Ovary (tissue), 3 donors: ENCODE results near the gene MFGE8.

Experiments
- CTCF ChIP-seq, 3 donors: fragments of 450-650 bp in 2 of 3; fragments of 200-600 bp in 1 of 3; IDR thresholded peaks; one replicate each; pipeline versions ENCODE4 v1.5.1 to v1.8.0; 2016 to 2022; ENCODE audit warnings: antibody characterized with exemption in 3 of 3, mild to moderate bottlenecking in 1 of 3
- EP300 ChIP-seq: sonication (generic); formaldehyde crosslinking; IDR thresholded peaks from one replicate; pipeline ENCODE4 v1.6.1; 2017; ENCODE audit warnings: antibody characterized with exemption
- POLR2A ChIP-seq: fragments of 450-650 bp; IDR thresholded peaks from one replicate; pipeline ENCODE4 v1.6.1; 2017; ENCODE audit warnings: antibody characterized with exemption, mild to moderate bottlenecking, moderate library complexity
- donor health status: DM: no; HTN: no; CAD: no.

GRCh38 chr15:88906130-88906529, 7.0 kb downstream of the MFGE8 start:
- TF ChIP-seq CTCF (IDR thresholded peaks at IDR 0.05) (no peak), EP300 (no peak), POLR2A (no peak)
